H9 (cell line): ENCODE results near the gene GMPS. TPM values are rescaled to one million over a fixed set of nuclear protein-coding genes. Genes with fewer than 3 reads are reported as not detected.

ENCODE experiments used
- DNase-seq: peaks from one replicate; pipeline ENCODE4 v3.0.0-alpha.2; 2017
- H2AFZ ChIP-seq: one replicate; pipeline ENCODE4 v1.6.1; 2013; ENCODE audit warnings: mild to moderate bottlenecking, low read length, control low read depth, moderate library complexity
- H2AK5ac ChIP-seq: 2 replicates; pipeline ENCODE4 v1.6.1; 2013; ENCODE audit warnings: low read length, control low read depth, mixed read lengths; ENCODE audit not compliant: insufficient read length
- H2BK120ac ChIP-seq: one replicate; pipeline ENCODE4 v1.6.1; 2013; ENCODE audit warnings: low read depth, mild to moderate bottlenecking, low read length, control low read depth, inconsistent platforms; ENCODE audit not compliant: poor library complexity, severe bottlenecking
- H2BK12ac ChIP-seq: 2 replicates; pipeline ENCODE4 v1.6.1; 2013; ENCODE audit warnings: low read length, control low read depth, mixed read lengths, low read depth; ENCODE audit not compliant: insufficient read length
- H2BK15ac ChIP-seq: 2 replicates; pipeline ENCODE4 v1.6.1; 2013; ENCODE audit warnings: low read depth, low read length, control low read depth
- H2BK20ac ChIP-seq: one replicate; pipeline ENCODE4 v1.6.1; 2013; ENCODE audit warnings: low read depth, mild to moderate bottlenecking, low read length, control low read depth, inconsistent platforms; ENCODE audit not compliant: poor library complexity, severe bottlenecking
- H2BK5ac ChIP-seq: 2 replicates; pipeline ENCODE4 v1.6.1; 2013; ENCODE audit warnings: low read length, control low read depth, mixed read lengths; ENCODE audit not compliant: insufficient read length
- H3K14ac ChIP-seq: 2 replicates; pipeline ENCODE4 v1.6.1; 2013; ENCODE audit warnings: low read length, control low read depth; ENCODE audit not compliant: insufficient read depth
- H3K18ac ChIP-seq: 2 replicates; pipeline ENCODE4 v1.6.1; 2013; ENCODE audit warnings: low read depth, mild to moderate bottlenecking, mixed read lengths, low read length, control low read depth; ENCODE audit not compliant: insufficient read length
- H3K23ac ChIP-seq: 2 replicates; pipeline ENCODE4 v1.6.1; 2013; ENCODE audit warnings: low read length, control low read depth, mixed read lengths, low read depth; ENCODE audit not compliant: insufficient read length
- H3K23me2 ChIP-seq: 2 replicates; pipeline ENCODE4 v1.6.1; 2013; ENCODE audit warnings: low read depth, mild to moderate bottlenecking, mixed read lengths, low read length, control low read depth; ENCODE audit not compliant: insufficient read length, poor library complexity, severe bottlenecking
- H3K27ac ChIP-seq: 2 replicates; pipeline ENCODE4 v1.5.1; 2013; ENCODE audit warnings: low read length, control low read depth, mixed read lengths, low read depth; ENCODE audit not compliant: insufficient read length
- H3K27me3 ChIP-seq: 2 replicates; pipeline ENCODE4 v1.6.1; 2013; ENCODE audit warnings: low read length, control low read depth, inconsistent platforms; ENCODE audit not compliant: insufficient read depth
- H3K4ac ChIP-seq: 2 replicates; pipeline ENCODE4 v1.6.1; 2013; ENCODE audit warnings: low read depth, mild to moderate bottlenecking, control low read depth, inconsistent platforms, low read length, moderate library complexity
- H3K4me1 ChIP-seq: 2 replicates; pipeline ENCODE4 v1.6.1; 2013; ENCODE audit warnings: low read length, control low read depth, inconsistent platforms; ENCODE audit not compliant: insufficient read depth
- H3K4me2 ChIP-seq: 2 replicates; pipeline ENCODE4 v1.6.1; 2013; ENCODE audit warnings: low read length, control low read depth, mixed read lengths; ENCODE audit not compliant: insufficient read length, insufficient read depth
- H3K56ac ChIP-seq: 2 replicates; pipeline ENCODE4 v1.6.1; 2013; ENCODE audit warnings: low read depth, mild to moderate bottlenecking, mixed read lengths, low read length, control low read depth; ENCODE audit not compliant: insufficient read length
- H3K79me1 ChIP-seq: 2 replicates; pipeline ENCODE4 v1.6.1; 2013; ENCODE audit warnings: low read depth, mild to moderate bottlenecking, moderate library complexity, low read length, control low read depth, inconsistent platforms; ENCODE audit not compliant: insufficient read depth, poor library complexity, severe bottlenecking
- H3K79me2 ChIP-seq: 2 replicates; pipeline ENCODE4 v1.6.1; 2013; ENCODE audit warnings: low read length, control low read depth, inconsistent platforms; ENCODE audit not compliant: insufficient read depth
- H3K9ac ChIP-seq: 2 replicates; pipeline ENCODE4 v1.6.1; 2013; ENCODE audit warnings: low read length, control low read depth, mixed read lengths; ENCODE audit not compliant: insufficient read length; ENCODE audit errors: extremely low read depth
- H3K9me3 ChIP-seq: one replicate; pipeline ENCODE4 v1.6.1; 2013; ENCODE audit warnings: low read depth, low read length, inconsistent platforms; ENCODE audit not compliant: control insufficient read depth
- H3T11ph ChIP-seq: one replicate; pipeline ENCODE4 v1.6.1; 2013; ENCODE audit warnings: mild to moderate bottlenecking, low read length, control low read depth, inconsistent platforms
- H4K20me1 ChIP-seq: one replicate; pipeline ENCODE4 v1.6.1; 2013; ENCODE audit not compliant: control insufficient read depth, insufficient read length, insufficient read depth
- H4K5ac ChIP-seq: 2 replicates; pipeline ENCODE4 v1.6.1; 2013; ENCODE audit warnings: low read depth, mild to moderate bottlenecking, mixed read lengths, low read length, control low read depth; ENCODE audit not compliant: insufficient read length
- H4K8ac ChIP-seq: replicated peaks from 2 replicates; pipeline ENCODE4 v1.6.1; 2013; ENCODE audit warnings: low read length, control low read depth, mixed read lengths, low read depth; ENCODE audit not compliant: insufficient read length
- H4K91ac ChIP-seq: 2 replicates; pipeline ENCODE4 v1.6.1; 2013; ENCODE audit warnings: low read depth, mild to moderate bottlenecking, moderate library complexity, mixed read lengths, low read length, control low read depth; ENCODE audit not compliant: insufficient read length
- H3K27ac Mint-ChIP-seq, 3 experiments: 2 replicates in 2 of 3; 3 replicates in 1 of 3; pipeline ENCODE4 v1.8.0; 2020 to 2021; ENCODE audit warnings: mixed read lengths in 3 of 3, mild to moderate bottlenecking in 1 of 3, moderate library complexity in 1 of 3
- H3K27me3 Mint-ChIP-seq: 2 replicates; pipeline ENCODE4 v1.8.0; 2021; ENCODE audit warnings: low read depth, mild to moderate bottlenecking, moderate library complexity, mixed read lengths
- H3K36me3 Mint-ChIP-seq, 3 experiments: 2 replicates in 2 of 3; 3 replicates in 1 of 3; pipeline ENCODE4 v1.8.0; 2020 to 2021; ENCODE audit warnings: low read depth in 3 of 3, mixed read lengths in 3 of 3; ENCODE audit not compliant: insufficient read depth in 1 of 3
- H3K4me1 Mint-ChIP-seq, 2 experiments: 2 replicates each; pipeline ENCODE4 v1.8.0; 2020; ENCODE audit warnings: mixed read lengths in 2 of 2
- H3K4me3 Mint-ChIP-seq, 2 experiments: 2 replicates in 1 of 2; 3 replicates in 1 of 2; pipeline ENCODE4 v1.8.0; 2020 to 2021; ENCODE audit warnings: mild to moderate bottlenecking in 2 of 2, mixed read lengths in 2 of 2, moderate library complexity in 1 of 2
- H3K9me3 Mint-ChIP-seq, 2 experiments: 2 replicates in 1 of 2; 3 replicates in 1 of 2; pipeline ENCODE4 v1.8.0; 2020; ENCODE audit warnings: mild to moderate bottlenecking in 2 of 2, mixed read lengths in 2 of 2, moderate library complexity in 1 of 2
- WGBS: extraction: QIAGEN DNeasy Blood & Tissue Kit; methylation state at CpG from one replicate; pipeline ENCODE4 v1.1.7; 2013; ENCODE audit warnings: missing lambda C conversion rate, low lambda C conversion rate, mixed read lengths; ENCODE audit not compliant: insufficient read length; ENCODE audit errors: extremely low coverage; 5-methylcytosine and 5-hydroxymethylcytosine counted together
- total RNA-seq: library from RNA; stranded (reverse); gene quantifications from 2 replicates; pipeline ENCODE4 v1.2.1, GENCODE V29; 2021
- TF ChIP-seq, protein P1 (sequence below): fragments of 200-600 bp; sonication (generic); conservative IDR thresholded peaks from 3 replicates; pipeline ENCODE4 v1.8.0; 2021; ENCODE audit warnings: antibody characterized with exemption, mild to moderate bottlenecking

The GMPS gene
- total RNA-seq, 1 experiment from 2014 or later = 142 TPM

DNA sequence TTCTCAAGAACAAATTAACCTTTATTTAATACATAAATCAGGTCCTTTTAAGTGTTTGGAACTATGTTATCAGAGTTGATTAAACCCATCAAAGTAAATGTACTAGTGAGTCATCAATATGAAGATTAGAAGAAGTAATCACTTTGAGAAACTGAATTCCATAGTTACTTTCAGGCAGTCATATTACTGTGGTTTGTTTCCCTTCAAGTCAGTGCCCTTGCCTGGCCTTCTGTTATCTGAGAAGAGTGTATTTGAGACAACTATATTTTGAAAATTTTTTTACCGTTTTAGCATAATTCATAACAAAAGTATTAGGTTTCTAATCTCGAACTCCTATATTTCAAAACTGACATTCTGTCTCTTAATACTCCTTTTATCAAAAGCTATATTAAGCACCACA is 73.6 kb downstream of the GMPS start:
- peaks cover 3 to 17% (median 6%) of the 10 kb centered on the region in 3 experiments; a peak in 6 of 7 replicates for H3K36me3 Mint-ChIP-seq
- Histone ChIP-seq H2AFZ (no peak overlapping the region), H2BK15ac (no peak overlapping the region), H3K9me3 (no peaks in the 10 kb centered on the region), H3K23me2 (no peaks in the 10 kb centered on the region), H3K27me3 (no peaks in the 10 kb centered on the region), H4K91ac (no peak overlapping the region), H2BK120ac (no peak overlapping the region), H2AK5ac (no peak overlapping the region), H3K14ac (no peak overlapping the region), H3T11ph (no peak overlapping the region), H2BK5ac (no peak overlapping the region), H3K79me2 (no peaks in the 10 kb centered on the region), H4K20me1 (no peaks in the 10 kb centered on the region), H3K79me1 (no peaks in the 10 kb centered on the region), H3K27ac (no peak overlapping the region), H3K18ac (no peak overlapping the region), H2BK20ac (no peak overlapping the region), H4K5ac (no peak overlapping the region), H4K8ac (no peak overlapping the region), H3K9ac (no peak overlapping the region), H3K4me1 (no peaks in the 10 kb centered on the region), H3K4ac (no peak overlapping the region), H3K56ac (no peak overlapping the region), H3K4me2 (no peak overlapping the region), H2BK12ac (no peak overlapping the region), H3K23ac (no peak overlapping the region)
- H3K4me1 Mint-ChIP-seq = peaks cover under 1 to 3% of the 10 kb centered on the region in 2 experiments
- TF ChIP-seq, protein P1, sequence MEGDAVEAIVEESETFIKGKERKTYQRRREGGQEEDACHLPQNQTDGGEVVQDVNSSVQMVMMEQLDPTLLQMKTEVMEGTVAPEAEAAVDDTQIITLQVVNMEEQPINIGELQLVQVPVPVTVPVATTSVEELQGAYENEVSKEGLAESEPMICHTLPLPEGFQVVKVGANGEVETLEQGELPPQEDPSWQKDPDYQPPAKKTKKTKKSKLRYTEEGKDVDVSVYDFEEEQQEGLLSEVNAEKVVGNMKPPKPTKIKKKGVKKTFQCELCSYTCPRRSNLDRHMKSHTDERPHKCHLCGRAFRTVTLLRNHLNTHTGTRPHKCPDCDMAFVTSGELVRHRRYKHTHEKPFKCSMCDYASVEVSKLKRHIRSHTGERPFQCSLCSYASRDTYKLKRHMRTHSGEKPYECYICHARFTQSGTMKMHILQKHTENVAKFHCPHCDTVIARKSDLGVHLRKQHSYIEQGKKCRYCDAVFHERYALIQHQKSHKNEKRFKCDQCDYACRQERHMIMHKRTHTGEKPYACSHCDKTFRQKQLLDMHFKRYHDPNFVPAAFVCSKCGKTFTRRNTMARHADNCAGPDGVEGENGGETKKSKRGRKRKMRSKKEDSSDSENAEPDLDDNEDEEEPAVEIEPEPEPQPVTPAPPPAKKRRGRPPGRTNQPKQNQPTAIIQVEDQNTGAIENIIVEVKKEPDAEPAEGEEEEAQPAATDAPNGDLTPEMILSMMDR = no peak
- H3K9me3 Mint-ChIP-seq = no peaks in the 10 kb centered on the region
- no peak overlapping the region for H3K27ac Mint-ChIP-seq
- no peaks in the 10 kb centered on the region for H3K27me3 Mint-ChIP-seq
- no peak for DNase-seq
- WGBS = no CpG with 5 or more reads among the region's 2 CpGs
- H3K4me3 Mint-ChIP-seq = no peak overlapping the region
